HepG2 (cell line): ENCODE data around the gene ZBP1. TPM values are rescaled to one million over a fixed set of nuclear protein-coding genes. Genes with fewer than 3 reads are reported as not detected.

Experiments used
- ATAC-seq: fragments of 200-7000 bp; cut with Tn5 transposase; 3 replicates; pipeline ENCODE4 v1.9.1; 2020; ENCODE audit warnings: mild to moderate bottlenecking, moderate library complexity
- BruUV-seq: library from RNA; stranded (reverse); fragments of 400-500 nt; replicated peaks from 2 replicates; lab custom pipeline; 2021; lab: Mats Ljungman, UMichigan
- CTCF ChIA-PET: fragments of 300-600 bp; formaldehyde crosslinking; extraction: SDS; loops from one replicate; lab custom pipeline; 2021; ENCODE audit warnings: low total read pairs, inconsistent platforms, low intra/inter-chr PET ratio; lab: Yijun Ruan, JAX
- POLR2A ChIA-PET: fragments of 350-600 bp; sonication (Branson Sonifier 250); formaldehyde crosslinking; loops from one replicate; lab custom pipeline; 2020; ENCODE audit warnings: antibody characterized with exemption, inconsistent platforms; lab: Yijun Ruan, JAX
- DNase-seq: peaks from one replicate; pipeline ENCODE4 v3.0.0-alpha.2; 2015; ENCODE audit warnings: low spot score
- FAIRE-seq: peaks from 3 replicates; lab custom pipeline; 2011; peaks lifted over from hg19 to GRCh38; lab: Jason Lieb, UNC
- H2AFZ ChIP-seq: one replicate; pipeline ENCODE4 v1.6.1; 2011; ENCODE audit warnings: low read length, inconsistent platforms
- H3K27ac ChIP-seq: fragments of 300-600 bp; 3 replicates; pipeline ENCODE4 v1.8.0; 2011; ENCODE audit warnings: mixed run types, mild to moderate bottlenecking, mixed read lengths, low read length, inconsistent platforms; ENCODE audit not compliant: insufficient read depth; ENCODE audit errors: extremely low read length
- H3K27me3 ChIP-seq, 2 experiments: fragments of 200-600 bp in 1 of 2; 2 replicates in 1 of 2; 3 replicates in 1 of 2; pipeline versions ENCODE4 v1.6.0 to v1.8.0; 2011; ENCODE audit warnings: low read length in 2 of 2, mild to moderate bottlenecking in 2 of 2, moderate library complexity in 2 of 2, inconsistent platforms in 1 of 2; ENCODE audit not compliant: insufficient read depth in 2 of 2, control insufficient read depth in 1 of 2
- H3K36me3 ChIP-seq, 2 experiments: fragments of 200-600 bp in 1 of 2; replicated peaks in 1 of 2; 2 replicates in 1 of 2; 3 replicates in 1 of 2; pipeline versions ENCODE4 v1.5.1 to v1.8.0; 2011; ENCODE audit warnings: low read length in 2 of 2, inconsistent platforms in 1 of 2; ENCODE audit not compliant: insufficient read depth in 2 of 2, control insufficient read depth in 1 of 2
- H3K4me1 ChIP-seq: 2 replicates; pipeline ENCODE4 v1.5.1; 2012; ENCODE audit warnings: low read length, inconsistent platforms; ENCODE audit not compliant: insufficient read depth
- H3K4me2 ChIP-seq: 2 replicates; pipeline ENCODE4 v1.6.0; 2011; ENCODE audit warnings: low read depth, low read length, inconsistent platforms
- H3K4me3 ChIP-seq, 3 experiments: fragments of 200-600 bp in 1 of 3; sonication (generic), shearing (Covaris generic) in 1 of 3; replicated peaks in 1 of 3; 2 replicates each; pipeline ENCODE4 v1.5.1; 2011 to 2016; ENCODE audit warnings: low read length in 3 of 3, inconsistent platforms in 2 of 3, low read depth in 2 of 3, mild to moderate bottlenecking in 2 of 3, control low read depth in 1 of 3, mixed read lengths in 1 of 3; ENCODE audit not compliant: insufficient read depth in 1 of 3
- H3K79me2 ChIP-seq: one replicate; pipeline ENCODE4 v1.6.1; 2011; ENCODE audit warnings: low read length, inconsistent platforms; ENCODE audit not compliant: insufficient read depth
- H3K9ac ChIP-seq: 2 replicates; pipeline ENCODE4 v1.6.0; 2011; ENCODE audit warnings: mild to moderate bottlenecking, low read depth, low read length, inconsistent platforms; ENCODE audit not compliant: insufficient read depth
- H3K9me3 ChIP-seq: 2 replicates; pipeline ENCODE4 v1.5.1; 2012; ENCODE audit warnings: mild to moderate bottlenecking, low read length
- H4K20me1 ChIP-seq: 2 replicates; pipeline ENCODE4 v1.6.0; 2011; ENCODE audit warnings: inconsistent platforms, mild to moderate bottlenecking, low read length, moderate library complexity; ENCODE audit not compliant: insufficient read depth
- CCAR2 ChIP-seq: fragments of 200-400 bp; formaldehyde crosslinking; optimal IDR thresholded peaks from 2 replicates; pipeline ENCODE3; 2018; ENCODE audit warnings: low read depth, mild to moderate bottlenecking, low read length, moderate library complexity
- FOXO1 ChIP-seq: sonication (generic); formaldehyde crosslinking; IDR thresholded peaks from 2 replicates; pipeline ENCODE4 v1.4.0; 2020; ENCODE audit warnings: missing genetic modification reagents
- GPBP1L1 ChIP-seq: sonication (generic); formaldehyde crosslinking; IDR thresholded peaks from 2 replicates; pipeline ENCODE4 v1.5.0; 2020; ENCODE audit warnings: mild to moderate bottlenecking, missing genetic modification reagents
- GTF2F1 ChIP-seq: fragments of 150-350 bp; IDR thresholded peaks from 2 replicates; pipeline ENCODE4 v1.6.1; 2014; ENCODE audit warnings: low read length
- HES4 ChIP-seq: sonication (generic); formaldehyde crosslinking; IDR thresholded peaks from 2 replicates; pipeline ENCODE4 v1.9.0; 2021; ENCODE audit warnings: mild to moderate bottlenecking, missing genetic modification reagents, borderline replicate concordance
- HHEX ChIP-seq: IDR thresholded peaks from 2 replicates; pipeline ENCODE4 v1.6.1; 2016; ENCODE audit warnings: control low read depth
- HNRNPLL ChIP-seq: fragments of 200-400 bp; formaldehyde crosslinking; IDR thresholded peaks from 2 replicates; pipeline ENCODE4 v1.6.1; 2017; ENCODE audit warnings: mild to moderate bottlenecking, low read depth, low read length; ENCODE audit not compliant: poor library complexity, severe bottlenecking
- IKZF1 ChIP-seq: fragments of 450-650 bp; IDR thresholded peaks from 2 replicates; pipeline ENCODE4 v1.7.1; 2016
- ISL2 ChIP-seq: sonication (generic); formaldehyde crosslinking; IDR thresholded peaks from 2 replicates; pipeline ENCODE4 v1.5.0; 2020; ENCODE audit warnings: missing genetic modification reagents
- JUN ChIP-seq: sonication (generic); formaldehyde crosslinking; IDR thresholded peaks from 2 replicates; pipeline ENCODE4 v1.4.0; 2020; ENCODE audit warnings: mild to moderate bottlenecking, missing genetic modification reagents
- MATR3 ChIP-seq: sonication (generic); formaldehyde crosslinking; IDR thresholded peaks from 2 replicates; pipeline ENCODE4 v1.4.0; 2020; ENCODE audit warnings: missing genetic modification reagents
- NAIF1 ChIP-seq: sonication (generic); formaldehyde crosslinking; IDR thresholded peaks from 2 replicates; pipeline ENCODE4 v1.5.0; 2020; ENCODE audit warnings: mild to moderate bottlenecking, missing genetic modification reagents, borderline replicate concordance
- NFRKB ChIP-seq: fragments of 450-650 bp; IDR thresholded peaks from 2 replicates; pipeline ENCODE4 v1.6.1; 2017
- REST ChIP-seq, 2 experiments: IDR thresholded peaks; 2 replicates each; pipeline ENCODE4 v1.6.1; 2011 to 2012; ENCODE audit warnings: low read length in 2 of 2, borderline replicate concordance in 1 of 2, low read depth in 1 of 2, mild to moderate bottlenecking in 1 of 2, moderate library complexity in 1 of 2
- SAP130 ChIP-seq: IDR thresholded peaks from 2 replicates; pipeline ENCODE4 v1.6.1; 2016; ENCODE audit warnings: low read depth
- SRSF1 ChIP-seq: fragments of 200-400 bp; formaldehyde crosslinking; optimal IDR thresholded peaks from 2 replicates; pipeline ENCODE3; 2017; ENCODE audit warnings: mild to moderate bottlenecking, low read depth, low read length, moderate library complexity
- ZNF510 ChIP-seq: sonication (generic); formaldehyde crosslinking; IDR thresholded peaks from 2 replicates; pipeline ENCODE4 v1.4.0; 2020; ENCODE audit warnings: low read depth, mild to moderate bottlenecking, missing genetic modification reagents
- ZNF775 ChIP-seq: sonication (generic); formaldehyde crosslinking; IDR thresholded peaks from 2 replicates; pipeline ENCODE4 v1.4.0; 2020; ENCODE audit warnings: missing genetic modification reagents, mild to moderate bottlenecking, moderate library complexity, borderline replicate concordance
- WGBS: methylation state at CpG from one replicate; pipeline ENCODE4 v1.1.6; 2017; ENCODE audit warnings: low lambda C conversion rate; 5-methylcytosine and 5-hydroxymethylcytosine counted together
- in situ Hi-C: cut with HindIII; loops from 2 replicates; pipeline ENCODE4 v1.10.0; 2017; ENCODE audit warnings: low pct_unique_long_range_greater_than_20kb; ENCODE audit not compliant: extremely low pct_ligation_motif_present
- intact Hi-C: fragments of 100-400 bp; cut with micrococcal nuclease; formaldehyde crosslinking; loops from one replicate; pipeline ENCODE4 v1.10.0; 2022; ENCODE audit not compliant: unreplicated experiment
- polyA plus RNA-seq, 8 experiments: library from polyadenylated mRNA; depleted of rRNA in 3 of 8; stranded (reverse) in 7 of 8; unstranded in 1 of 8; fragments of >200 nt; fragmentation: Illumina TruSeq in 4 of 8; extraction: Trizol in 4 of 8; gene quantifications; 2 replicates each; pipeline versions ENCODE4 v1.2.1 to v1.2.3, GENCODE V29; 2011 to 2016; ENCODE audit warnings: low read depth in 4 of 8, missing spikeins in 1 of 8, mixed read lengths in 1 of 8; ENCODE audit not compliant: insufficient read depth in 1 of 8
- total RNA-seq, 5 experiments: library from RNA; depleted of rRNA; stranded (reverse); fragments of >200 nt; fragmentation: Illumina TruSeq; extraction: Trizol; gene quantifications; 2 replicates each; pipeline ENCODE4 v1.2.3, GENCODE V29; 2016; ENCODE audit warnings: low read depth in 1 of 5

ZBP1 gene
- total and polyA plus RNA-seq, 2 of the 13 experiments (the other 11 are each of a cell fraction or from before 2014, with no cell fraction given) = not detected

GRCh38 chr20:57619051-57619831 is 985 bp downstream of the ZBP1 start (continued):
- TF ChIP-seq SAP130 = no peak
- TF ChIP-seq HNRNPLL = no peak
- TF ChIP-seq HHEX (CRISPR knock-in tag) = no peak
- TF ChIP-seq ZNF510 = no peak
- TF ChIP-seq ZNF775 (CRISPR knock-in tag) = no peak
- TF ChIP-seq SRSF1 = no peak
- no peak for TF ChIP-seq CCAR2
- no peak for TF ChIP-seq HES4 (CRISPR knock-in tag)
- TF ChIP-seq, all 625 proteins: peak for 0

- Histone ChIP-seq H3K79me2 (no peaks in the 10 kb centered on the region), H3K4me1 (no peaks in the 10 kb centered on the region), H3K27ac (no peak overlapping the region), H3K36me3 (no peaks in the 10 kb centered on the region), H3K4me3 (no peak overlapping the region), H3K9me3 (no peaks in the 10 kb centered on the region), H4K20me1 (no peaks in the 10 kb centered on the region), H3K27me3 (peaks cover 5 to 81% of the 10 kb centered on the region in 2 experiments; a peak in 4 of 5 replicates), H3K4me2 (no peak overlapping the region), H2AFZ (no peak overlapping the region), H3K9ac (no peak overlapping the region)
- intact Hi-C loops (no loop called here), in situ Hi-C loops (no loop called here)
- ATAC-seq (no peak), FAIRE-seq (no peak), DNase-seq (no peak)
- TF ChIP-seq REST (IDR thresholded peaks at IDR 0.05; ENCODE audit: borderline replicate concordance in 1 of 2, low read depth in 1 of 2, low read length in 2 of 2) (no peak), FOXO1 (CRISPR knock-in tag) (no peak), ISL2 (CRISPR knock-in tag) (no peak), NFRKB (no peak), JUN (CRISPR knock-in tag) (no peak), GPBP1L1 (CRISPR knock-in tag) (no peak), MATR3 (no peak), NAIF1 (CRISPR knock-in tag) (no peak), IKZF1 (no peak), GTF2F1 (no peak)
- 28% methylated on average over 6 of the region's 6 CpGs for WGBS
- ChIA-PET CTCF (no interaction called here), POLR2A (no interaction called here)
- BruUV-seq = no TSS peak
These were observed 1.5 kb downstream of the ZBP1 start for GRCh38 chr20:57618764-57619050.
